ENCODE measurements around the gene MGA. TPM values are rescaled to one million over a fixed set of nuclear protein-coding genes. Genes with fewer than 3 reads are reported as not detected.

The MGA gene
- total and polyA plus RNA-seq, 4 experiments from 2014 or later: 6.6 to 74.9 (median 45.4) TPM

GRCh38 chr15:41820791-41821423, 160.7 kb downstream of the MGA start:
- Histone ChIP-seq H3K36me3 (ENCODE audit: insufficient read depth, low read length) (peaks cover 35% of the 10 kb centered on the region), H3K27ac (ENCODE audit: low read depth, low read length) (no peak overlapping the region), H3K9me3 (ENCODE audit: control insufficient read depth in 1 of 2, low read length in 2 of 2) (no peaks in the 10 kb centered on the region), H3K4me3 (ENCODE audit: low read length in 2 of 2) (no peak overlapping the region), H3K4me1 (ENCODE audit: insufficient read depth, low read length) (no peaks in the 10 kb centered on the region), H3K27me3 (ENCODE audit: insufficient read depth, low read length) (no peaks in the 10 kb centered on the region)
- POLR2A ChIA-PET (ENCODE audit: partially characterized antibody): interaction anchor here (1.2 kb wide), 1 partner anchor 11 kb away, joined by 3 read pairs; no protein-coding TSS in a partner anchor
- intact Hi-C loops (cut with micrococcal nuclease): no loop called here
- H3K27me3 Mint-ChIP-seq: no peaks in the 10 kb centered on the region
- no peak overlapping the region for H3K27ac Mint-ChIP-seq
- no peaks in the 10 kb centered on the region for H3K9me3 Mint-ChIP-seq
- H3K4me1 Mint-ChIP-seq: no peaks in the 10 kb centered on the region
- no peak overlapping the region for H3K4me3 Mint-ChIP-seq
- CTCF ChIA-PET (ENCODE audit: partially characterized antibody): interaction anchor here (0.9 to 2.8 kb wide), 4 partner anchors 9 to 84 kb away, joined by 5 to 11 read pairs (median 6); partner anchors contain the start of gene MAPKBP1
- peaks cover 35 to 72% of the 10 kb centered on the region in 2 donors for H3K36me3 Mint-ChIP-seq
- no peak for DNase-seq

GRCh38 chr15:41821831-41822230, 161.6 kb downstream of the MGA start:
- Mint-ChIP-seq H3K27me3 (no peaks in the 10 kb centered on the region), H3K4me3 (no peak overlapping the region), H3K4me1 (peaks cover 0 to 5% (median 1%) of the 10 kb centered on the region in 4 donors), H3K27ac (no peak overlapping the region), H3K9me3 (no peaks in the 10 kb centered on the region), H3K36me3 (peaks cover 26 to 66% of the 10 kb centered on the region in 2 donors)
- Histone ChIP-seq H3K27ac (ENCODE audit: low read depth, low read length) (no peak overlapping the region), H3K4me3 (ENCODE audit: low read length in 2 of 2) (no peak overlapping the region), H3K36me3 (ENCODE audit: insufficient read depth, low read length) (peaks cover 35% of the 10 kb centered on the region), H3K27me3 (ENCODE audit: insufficient read depth, low read length) (no peaks in the 10 kb centered on the region), H3K9me3 (ENCODE audit: control insufficient read depth in 1 of 2, low read length in 2 of 2) (no peaks in the 10 kb centered on the region), H3K4me1 (ENCODE audit: insufficient read depth, low read length) (no peaks in the 10 kb centered on the region)
- CTCF ChIA-PET (ENCODE audit: partially characterized antibody): interaction anchor here (1.3 to 2.8 kb wide), 3 partner anchors 10 to 83 kb away, joined by 5 to 11 read pairs (median 8); partner anchors contain the start of gene MAPKBP1
- no peak for DNase-seq
- intact Hi-C loops (cut with micrococcal nuclease): no loop called here
- POLR2A ChIA-PET (ENCODE audit: partially characterized antibody): no interaction called here

GRCh38 chr15:41822471-41822870, 162.3 kb downstream of the MGA start:
- Histone ChIP-seq H3K4me3 (ENCODE audit: low read length in 2 of 2) (no peak overlapping the region), H3K4me1 (ENCODE audit: insufficient read depth, low read length) (no peaks in the 10 kb centered on the region), H3K27ac (ENCODE audit: low read depth, low read length) (no peak overlapping the region), H3K9me3 (ENCODE audit: control insufficient read depth in 1 of 2, low read length in 2 of 2) (no peaks in the 10 kb centered on the region), H3K27me3 (ENCODE audit: insufficient read depth, low read length) (no peaks in the 10 kb centered on the region), H3K36me3 (ENCODE audit: insufficient read depth, low read length) (peaks cover 28% of the 10 kb centered on the region)
- POLR2A ChIA-PET (ENCODE audit: partially characterized antibody): no interaction called here
- Mint-ChIP-seq H3K27me3 (no peaks in the 10 kb centered on the region), H3K4me1 (peaks cover 0 to 5% (median 1%) of the 10 kb centered on the region in 4 donors), H3K9me3 (no peaks in the 10 kb centered on the region), H3K36me3 (peaks cover 21 to 61% of the 10 kb centered on the region in 2 donors), H3K4me3 (no peak overlapping the region), H3K27ac (no peak overlapping the region)
- DNase-seq: no peak
- intact Hi-C loops (cut with micrococcal nuclease): no loop called here
- CTCF ChIA-PET (ENCODE audit: partially characterized antibody): interaction anchor here (1.2 kb wide), 1 partner anchor 81 kb away, joined by 3 read pairs; no protein-coding TSS in a partner anchor

Small RNA genes within 50 kb of the gene (microRNA-seq; reads per million reads assigned to microRNA genes)
- not detected for gene MIR626 (ENCODE audit: borderline microRNAs expressed, borderline number of aligned reads, borderline replicate concordance)

Other genes starting within 250 kb of the MGA start
- gene RTF1, start 243.3 kb upstream of the MGA start, total RNA-seq: 10 to 100 TPM; 31.9 to 35.9 TPM
- 10 to 100 TPM in 1 of 2 donors, 1 to 10 TPM in 1; 7.4 to 29.6 TPM for gene RTF1, start 243.3 kb upstream of the MGA start, polyA plus RNA-seq
- under 1 TPM in 1 of 2 experiments, not detected in 1; 0.36 TPM for gene ITPKA, start 166.5 kb upstream of the MGA start, total RNA-seq
- under 1 TPM; 0.23 to 0.46 TPM for gene ITPKA, start 166.5 kb upstream of the MGA start, polyA plus RNA-seq
- 1 to 10 TPM; 3.7 to 3.8 TPM for gene LTK, start 146.6 kb upstream of the MGA start, total RNA-seq
- 1 to 10 TPM; 1.9 to 5.1 TPM for gene LTK, start 146.6 kb upstream of the MGA start, polyA plus RNA-seq
- 10 to 100 TPM; 50.6 to 52.2 TPM for gene RPAP1, start 116.1 kb upstream of the MGA start, total RNA-seq
- gene RPAP1, start 116.1 kb upstream of the MGA start, polyA plus RNA-seq: 10 to 100 TPM in 1 of 2 donors, 1 to 10 TPM in 1; 5.5 to 18.2 TPM
- under 1 TPM; 0.17 to 0.36 TPM for gene TYRO3, start 101.2 kb upstream of the MGA start, total RNA-seq
- under 1 TPM in 1 of 2 donors, not detected in 1; 0.11 TPM for gene TYRO3, start 101.2 kb upstream of the MGA start, polyA plus RNA-seq
- gene MAPKBP1, start 114.1 kb downstream of the MGA start, total RNA-seq: 10 to 100 TPM; 39.7 to 42.6 TPM
- 1 to 10 TPM in 1 of 2 donors, under 1 TPM in 1; 0.87 to 3.8 TPM for gene MAPKBP1, start 114.1 kb downstream of the MGA start, polyA plus RNA-seq
- gene JMJD7, start 167.7 kb downstream of the MGA start, total RNA-seq: 10 to 100 TPM; 75.0 to 78.5 TPM
- gene JMJD7, start 167.7 kb downstream of the MGA start, polyA plus RNA-seq: 10 to 100 TPM; 18.7 to 28.0 TPM
- gene PLA2G4B, start 178.4 kb downstream of the MGA start, total RNA-seq: 10 to 100 TPM; 64.5 to 64.9 TPM
- gene PLA2G4B, start 178.4 kb downstream of the MGA start, polyA plus RNA-seq: 1 to 10 TPM; 1.5 to 2.8 TPM
- gene SPTBN5, start 233.6 kb downstream of the MGA start, total RNA-seq: 1 to 10 TPM; 2.4 to 2.7 TPM
- under 1 TPM in 1 of 2 donors, not detected in 1; 0.03 TPM for gene SPTBN5, start 233.6 kb downstream of the MGA start, polyA plus RNA-seq